ENCODE data around the gene SMARCA2. TPM values are rescaled to one million over a fixed set of nuclear protein-coding genes. Genes with fewer than 3 reads are reported as not detected.

The SMARCA2 gene
- polyA plus RNA-seq, 2 of the 4 experiments (the other 2 are of a cell fraction) = 28.7 to 33.0 TPM

- CTCF ChIA-PET = interaction anchor here (1.1 kb wide), 1 partner anchor 102 kb away, joined by 3 read pairs; no protein-coding TSS in a partner anchor
- no peak for TF ChIP-seq CHD2 (IDR thresholded peaks at IDR 0.05; ENCODE audit: low read length, partially characterized antibody)
- TF ChIP-seq HOXB13 (CRISPR knock-in tag; IDR thresholded peaks at IDR 0.05; ENCODE audit: low read depth) = no peak
- TF ChIP-seq PHF8 (IDR thresholded peaks at IDR 0.05; ENCODE audit: borderline replicate concordance, low read depth) = no peak
- no peak for TF ChIP-seq CHD4 (IDR thresholded peaks at IDR 0.05; ENCODE audit: borderline replicate concordance)
- no peak for TF ChIP-seq RAD21 (conservative IDR thresholded peaks at IDR 0.05 in 1 of 2, IDR thresholded peaks at IDR 0.05 in 1 of 2)
- TF ChIP-seq NPAS2 (CRISPR knock-in tag; IDR thresholded peaks at IDR 0.05; ENCODE audit: borderline replicate concordance) = no peak
- TF ChIP-seq KDM5A (IDR thresholded peaks at IDR 0.05) = no peak
- no peak for TF ChIP-seq CBX8 (IDR thresholded peaks at IDR 0.05)
- FAIRE-seq = no peak
- Histone ChIP-seq H3K4me3 (no peak overlapping the region), H3K4me2 (no peak overlapping the region), H3K4me1 (no peaks in the 10 kb centered on the region), H3K27ac (no peak overlapping the region), H3K9me3 (no peaks in the 10 kb centered on the region)
- 87% methylated on average over 7 of the region's 7 CpGs for WGBS (ENCODE audit: missing lambda C conversion rate)
- DNase-seq (ENCODE audit: low read depth in 1 of 2, low spot score in 1 of 2) = no peak
- ATAC-seq = no peak
- POLR2A ChIA-PET = no interaction called here
These were observed 13.7 kb downstream of the SMARCA2 start for GRCh38 chr9:2028888-2029287.

GRCh38 chr9:2029666-2030170 lies 14.6 kb downstream of the SMARCA2 start:
- FAIRE-seq = no peak
- Histone ChIP-seq H3K4me1 (no peaks in the 10 kb centered on the region), H3K4me3 (no peak overlapping the region), H3K9me3 (no peaks in the 10 kb centered on the region), H3K4me2 (no peak overlapping the region), H3K27ac (no peak overlapping the region)
- ChIA-PET CTCF (interaction anchor here (1.2 kb wide), 1 partner anchor 43 kb away, joined by 3 read pairs; no protein-coding TSS in a partner anchor), POLR2A (no interaction called here)
- DNase-seq (ENCODE audit: low read depth in 1 of 2, low spot score in 1 of 2) = no peak
- WGBS (ENCODE audit: missing lambda C conversion rate) = 75% methylated on average over 2 of the region's 2 CpGs
- TF ChIP-seq EHF (CRISPR knock-in tag; IDR thresholded peaks at IDR 0.05) (no peak), ZSCAN20 (CRISPR knock-in tag; IDR thresholded peaks at IDR 0.05) (no peak), CBX2 (IDR thresholded peaks at IDR 0.05; ENCODE audit: borderline replicate concordance, low read depth) (no peak), CBX8 (IDR thresholded peaks at IDR 0.05) (no peak), CEBPB (IDR thresholded peaks at IDR 0.05) (no peak), HOXB13 (CRISPR knock-in tag; IDR thresholded peaks at IDR 0.05; ENCODE audit: low read depth) (no peak), CTCF (IDR thresholded peaks at IDR 0.05) (no peak), FOSL2 (IDR thresholded peaks at IDR 0.05) (no peak), FOSL2 (CRISPR knock-in tag; IDR thresholded peaks at IDR 0.05) (no peak), ESRRA (IDR thresholded peaks at IDR 0.05; ENCODE audit: borderline replicate concordance, low read length) (no peak), JUN (IDR thresholded peaks at IDR 0.05) (no peak), BCL3 (IDR thresholded peaks at IDR 0.05) (no peak), CHD4 (IDR thresholded peaks at IDR 0.05; ENCODE audit: borderline replicate concordance) (no peak), NFE2L2 (conservative IDR thresholded peaks at IDR 0.05; ENCODE audit: low read length) (no peak), TFCP2L1 (CRISPR knock-in tag; IDR thresholded peaks at IDR 0.05) (no peak), RAD21 (conservative IDR thresholded peaks at IDR 0.05 in 1 of 2, IDR thresholded peaks at IDR 0.05 in 1 of 2) (no peak), RARB (CRISPR knock-in tag; IDR thresholded peaks at IDR 0.05) (no peak), ELK1 (IDR thresholded peaks at IDR 0.05; ENCODE audit: low read depth, low read length) (no peak), ZNF302 (CRISPR knock-in tag; IDR thresholded peaks at IDR 0.05) (no peak)
- no peak for ATAC-seq

All from A549 (cell line).